A673 (cell line): ENCODE measurements around the gene ACLY. TPM values are rescaled to one million over a fixed set of nuclear protein-coding genes. Genes with fewer than 3 reads are reported as not detected.

Experiments used
- BruUV-seq: library from RNA; stranded (reverse); fragments of 400-500 nt; replicated peaks from 2 replicates; lab custom pipeline; 2021; lab: Mats Ljungman, UMichigan
- CTCF ChIA-PET: fragments of 300-600 bp; sonication (Branson Sonifier 250); formaldehyde crosslinking; loops from one replicate; lab custom pipeline; 2022; ENCODE audit warnings: antibody characterized with exemption; lab: Charles Lee
- POLR2A ChIA-PET: fragments of 300-600 bp; sonication (Branson Sonifier 250); formaldehyde crosslinking; loops from one replicate; lab custom pipeline; 2022; ENCODE audit warnings: antibody characterized with exemption; ENCODE audit not compliant: low non-redundant PET; lab: Charles Lee
- DNase-seq: peaks from one replicate; pipeline ENCODE4 v3.0.0-alpha.2; 2015; ENCODE audit warnings: low spot score
- H3K27ac ChIP-seq: fragments of 200-600 bp; sonication (generic); 2 replicates; pipeline ENCODE4 v1.5.1; 2016; ENCODE audit warnings: mixed run types, low read depth, mild to moderate bottlenecking, mixed read lengths, antibody characterized with exemption, low read length; ENCODE audit not compliant: poor library complexity, severe bottlenecking
- H3K27me3 ChIP-seq: fragments of 200-600 bp; sonication (generic); replicated peaks from 2 replicates; pipeline ENCODE4 v1.6.1; 2017; ENCODE audit warnings: mixed run types, low read depth, mild to moderate bottlenecking, mixed read lengths, antibody characterized with exemption, low read length; ENCODE audit not compliant: insufficient read depth, poor library complexity
- H3K36me3 ChIP-seq: fragments of 200-600 bp; sonication (generic); 2 replicates; pipeline ENCODE4 v1.6.1; 2016; ENCODE audit warnings: mixed run types, mild to moderate bottlenecking, mixed read lengths, antibody characterized with exemption, low read length; ENCODE audit not compliant: insufficient read depth, poor library complexity, severe bottlenecking
- H3K4me1 ChIP-seq: fragments of 200-600 bp; sonication (generic); 2 replicates; pipeline ENCODE4 v1.6.1; 2017; ENCODE audit warnings: mixed run types, mild to moderate bottlenecking, mixed read lengths, antibody characterized with exemption, low read length; ENCODE audit not compliant: insufficient read depth, poor library complexity, severe bottlenecking
- H3K4me3 ChIP-seq: fragments of 200-600 bp; sonication (generic); 2 replicates; pipeline ENCODE4 v1.5.1; 2016; ENCODE audit warnings: low read depth, mixed run types, mild to moderate bottlenecking, mixed read lengths, low read length; ENCODE audit not compliant: poor library complexity, severe bottlenecking
- H3K9me3 ChIP-seq: fragments of 200-600 bp; sonication (generic); 2 replicates; pipeline ENCODE4 v1.6.1; 2016; ENCODE audit warnings: mixed run types, low read depth, mild to moderate bottlenecking, mixed read lengths, antibody characterized with exemption, low read length; ENCODE audit not compliant: poor library complexity, severe bottlenecking
- CTCF ChIP-seq: fragments of 300-800, 200-600 bp; sonication (generic); conservative IDR thresholded peaks from 2 replicates; pipeline ENCODE4 v1.5.1; 2017; ENCODE audit warnings: low read depth, mild to moderate bottlenecking, antibody characterized with exemption, low read length, moderate library complexity, mixed read lengths
- EZH2 ChIP-seq: fragments of 200-600 bp; sonication (generic); IDR thresholded peaks from 2 replicates; pipeline ENCODE4 v1.6.1; 2017; ENCODE audit warnings: borderline replicate concordance, low read depth, mild to moderate bottlenecking, mixed read lengths, antibody characterized with exemption, low read length; ENCODE audit not compliant: poor library complexity, severe bottlenecking
- intact Hi-C: fragments of 100-400 bp; cut with micrococcal nuclease; formaldehyde crosslinking; loops from one replicate; pipeline ENCODE4 v1.10.0; 2022; ENCODE audit not compliant: unreplicated experiment
- total RNA-seq: library from RNA; stranded (reverse); gene quantifications from 2 replicates; pipeline ENCODE4 v1.2.3, GENCODE V29; 2021

The ACLY gene
- total RNA-seq, 1 experiment from 2014 or later = 175 TPM

- Histone ChIP-seq H3K27ac (no peak overlapping the region), H3K27me3 (no peaks in the 10 kb centered on the region), H3K4me3 (no peak overlapping the region), H3K36me3 (no peaks in the 10 kb centered on the region), H3K9me3 (no peaks in the 10 kb centered on the region), H3K4me1 (peaks cover 8% of the 10 kb centered on the region)
- ChIA-PET POLR2A (no interaction called here), CTCF (no interaction called here)
- no TSS peak for BruUV-seq
- intact Hi-C loops = no loop called here
- DNase-seq = no peak
- no peak for TF ChIP-seq CTCF
- TF ChIP-seq EZH2 = no peak
These were observed 1.8 kb upstream of the ACLY start for GRCh38 chr17:41920580-41920955.

- BruUV-seq = no TSS peak
- TF ChIP-seq EZH2 = no peak
- TF ChIP-seq CTCF = no peak
- POLR2A ChIA-PET = interaction anchor here (0.6 kb wide), 1 partner anchor 335 kb away, joined by 3 read pairs; no protein-coding TSS in a partner anchor
- no peaks in the 10 kb centered on the region for H3K27me3 ChIP-seq
- CTCF ChIA-PET = no interaction called here
- H3K4me3 ChIP-seq = peak overlapping the region; percentile 86
- H3K27ac ChIP-seq = no peak overlapping the region
- intact Hi-C loops = no loop called here
- H3K9me3 ChIP-seq = no peaks in the 10 kb centered on the region
- H3K36me3 ChIP-seq = no peaks in the 10 kb centered on the region
- DNase-seq = no peak
- peaks cover 8% of the 10 kb centered on the region for H3K4me1 ChIP-seq
These were observed 1.3 kb upstream of the ACLY start for GRCh38 chr17:41919840-41920579.

GRCh38 chr17:41919165-41919817 lies 540 bp upstream of the ACLY start:
- peak overlapping the region; percentile 42 for H3K27ac ChIP-seq
- peak overlapping the region; percentile 86 for H3K4me3 ChIP-seq
- ChIA-PET POLR2A (interaction anchor here (0.6 kb wide), 1 partner anchor 336 kb away, joined by 3 read pairs; no protein-coding TSS in a partner anchor), CTCF (interaction anchor here (0.8 kb wide), 1 partner anchor 11 kb away, joined by 3 read pairs; the partner anchor contains the start of gene ODAD4)
- DNase-seq = no peak
- H3K9me3 ChIP-seq = no peaks in the 10 kb centered on the region
- intact Hi-C loops = no loop called here
- no peaks in the 10 kb centered on the region for H3K27me3 ChIP-seq
- H3K4me1 ChIP-seq = peaks cover 15% of the 10 kb centered on the region
- no TSS peak for BruUV-seq
- H3K36me3 ChIP-seq = no peaks in the 10 kb centered on the region
- TF ChIP-seq CTCF (no peak), EZH2 (no peak)
